Tibial nerve (tissue), 4 donors: ENCODE data around the gene USP3.

Experiments
- CTCF ChIP-seq, 5 experiments: fragments of 200-600 bp in 3 of 5; fragments of 450-650 bp in 2 of 5; sonication (generic) in 3 of 5; IDR thresholded peaks; one replicate each; pipeline ENCODE4 v1.5.1; 2016 to 2019; ENCODE audit warnings: antibody characterized with exemption in 5 of 5, mild to moderate bottlenecking in 3 of 5, moderate library complexity in 2 of 5
- EP300 ChIP-seq, 2 donors: sonication (generic); formaldehyde crosslinking; IDR thresholded peaks; one replicate each; pipeline ENCODE4 v1.6.1; 2017; ENCODE audit warnings: antibody characterized with exemption in 2 of 2, mild to moderate bottlenecking in 1 of 2

GRCh38 chr15:63603516-63603915 lies 99.1 kb downstream of the USP3 start:
- TF ChIP-seq CTCF (IDR thresholded peaks at IDR 0.05) (no peak), EP300 (IDR thresholded peaks at IDR 0.05) (no peak)
